ENCODE measurements around the gene EDARADD. TPM values are rescaled to one million over a fixed set of nuclear protein-coding genes. Genes with fewer than 3 reads are reported as not detected.

The EDARADD gene
- total RNA-seq, 1 experiment from 2014 or later = 0.91 TPM

DNA sequence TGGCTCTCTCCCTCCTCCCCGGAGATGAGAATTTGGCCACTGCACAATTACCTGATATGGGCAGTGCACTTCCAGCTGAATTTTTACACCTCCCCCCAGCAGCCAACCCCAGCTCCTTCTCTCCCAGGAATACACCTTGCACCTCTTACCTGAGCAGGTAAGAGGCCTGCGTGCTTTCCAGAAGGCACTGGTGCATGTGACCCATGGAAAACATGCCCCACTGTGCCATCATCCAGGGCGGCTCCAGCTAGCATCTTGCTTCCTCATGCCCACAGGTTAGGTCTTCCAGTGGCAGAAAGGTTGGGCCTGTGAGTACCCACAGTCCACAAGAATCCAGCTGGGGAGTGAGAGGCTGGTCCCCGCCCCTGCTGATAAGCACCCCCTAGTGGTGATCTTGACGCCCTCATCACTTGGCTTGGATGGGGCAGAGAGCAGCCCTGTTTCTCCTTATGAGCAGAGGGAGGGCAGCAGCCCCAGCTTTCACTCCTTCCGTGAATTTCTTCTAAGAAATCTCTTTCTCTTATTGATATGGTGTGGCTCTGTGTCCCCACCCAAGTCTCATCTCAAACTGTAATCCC is 57.8 kb downstream of the EDARADD start:
- TF ChIP-seq, protein P1, sequence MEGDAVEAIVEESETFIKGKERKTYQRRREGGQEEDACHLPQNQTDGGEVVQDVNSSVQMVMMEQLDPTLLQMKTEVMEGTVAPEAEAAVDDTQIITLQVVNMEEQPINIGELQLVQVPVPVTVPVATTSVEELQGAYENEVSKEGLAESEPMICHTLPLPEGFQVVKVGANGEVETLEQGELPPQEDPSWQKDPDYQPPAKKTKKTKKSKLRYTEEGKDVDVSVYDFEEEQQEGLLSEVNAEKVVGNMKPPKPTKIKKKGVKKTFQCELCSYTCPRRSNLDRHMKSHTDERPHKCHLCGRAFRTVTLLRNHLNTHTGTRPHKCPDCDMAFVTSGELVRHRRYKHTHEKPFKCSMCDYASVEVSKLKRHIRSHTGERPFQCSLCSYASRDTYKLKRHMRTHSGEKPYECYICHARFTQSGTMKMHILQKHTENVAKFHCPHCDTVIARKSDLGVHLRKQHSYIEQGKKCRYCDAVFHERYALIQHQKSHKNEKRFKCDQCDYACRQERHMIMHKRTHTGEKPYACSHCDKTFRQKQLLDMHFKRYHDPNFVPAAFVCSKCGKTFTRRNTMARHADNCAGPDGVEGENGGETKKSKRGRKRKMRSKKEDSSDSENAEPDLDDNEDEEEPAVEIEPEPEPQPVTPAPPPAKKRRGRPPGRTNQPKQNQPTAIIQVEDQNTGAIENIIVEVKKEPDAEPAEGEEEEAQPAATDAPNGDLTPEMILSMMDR (conservative IDR thresholded peaks at IDR 0.05; ENCODE audit: low read depth, low read length) = peak; percentile 49
- TF ChIP-seq EZH2 (IDR thresholded peaks at IDR 0.05; ENCODE audit: low read length, unreplicated experiment) = no peak
- Histone ChIP-seq H3K4me1 (ENCODE audit: insufficient read depth, low read length) (no peaks in the 10 kb centered on the region), H3K4me2 (ENCODE audit: low read length) (no peak overlapping the region), H3K27ac (ENCODE audit: low read length) (no peak overlapping the region), H3K4me3 (ENCODE audit: low read length) (no peak overlapping the region), H2AFZ (ENCODE audit: low read length) (no peak overlapping the region), H3K9me3 (ENCODE audit: low read length) (no peaks in the 10 kb centered on the region), H3K27me3 (ENCODE audit: low read length) (no peaks in the 10 kb centered on the region), H3K36me3 (ENCODE audit: low read depth, low read length) (no peaks in the 10 kb centered on the region), H3F3A (ENCODE audit: low read length, unreplicated experiment) (no peaks in the 10 kb centered on the region), H4K20me1 (ENCODE audit: low read length) (no peaks in the 10 kb centered on the region), H3K79me2 (ENCODE audit: low read length) (no peaks in the 10 kb centered on the region), H3K9ac (ENCODE audit: low read length) (no peak overlapping the region), H3K9me2 (replicated peaks; ENCODE audit: low read length) (no peaks in the 10 kb centered on the region)
- intact Hi-C loops (cut with micrococcal nuclease) = no loop called here
- ATAC-seq (no peak), DNase-seq (peak; percentile 13)
- no TSS peak for BruUV-seq (replicated peaks)
- ChIA-PET POLR2A (ENCODE audit: unreplicated experiment) (no interaction called here), CTCF (no interaction called here)

GRCh38 chr1:236455243-236455642 is 61.2 kb downstream of the EDARADD start:
- Histone ChIP-seq H4K20me1 (ENCODE audit: low read length) (no peaks in the 10 kb centered on the region), H3K9me3 (ENCODE audit: low read length) (no peaks in the 10 kb centered on the region), H3K36me3 (ENCODE audit: low read depth, low read length) (no peaks in the 10 kb centered on the region), H3K27ac (ENCODE audit: low read length) (no peak overlapping the region), H3K79me2 (ENCODE audit: low read length) (no peaks in the 10 kb centered on the region), H3F3A (ENCODE audit: low read length, unreplicated experiment) (no peaks in the 10 kb centered on the region), H3K4me1 (ENCODE audit: insufficient read depth, low read length) (no peaks in the 10 kb centered on the region), H3K4me3 (ENCODE audit: low read length) (no peak overlapping the region), H3K4me2 (ENCODE audit: low read length) (no peak overlapping the region), H3K9ac (ENCODE audit: low read length) (no peak overlapping the region), H3K27me3 (ENCODE audit: low read length) (no peaks in the 10 kb centered on the region), H3K9me2 (replicated peaks; ENCODE audit: low read length) (no peaks in the 10 kb centered on the region), H2AFZ (ENCODE audit: low read length) (no peak overlapping the region)
- no TSS peak for BruUV-seq (replicated peaks)
- ATAC-seq (no peak), DNase-seq (no peak)
- POLR2A ChIA-PET (ENCODE audit: unreplicated experiment) = no interaction called here
- TF ChIP-seq EZH2 (IDR thresholded peaks at IDR 0.05; ENCODE audit: low read length, unreplicated experiment) = no peak
- TF ChIP-seq, protein P1 (conservative IDR thresholded peaks at IDR 0.05; ENCODE audit: low read depth, low read length) = no peak
- no peak for TF ChIP-seq EZH2phosphoT487 (IDR thresholded peaks at IDR 0.05; ENCODE audit: borderline replicate concordance, low read length)
- intact Hi-C loops (cut with micrococcal nuclease) = no loop called here
- CTCF ChIA-PET = no interaction called here

DNA sequence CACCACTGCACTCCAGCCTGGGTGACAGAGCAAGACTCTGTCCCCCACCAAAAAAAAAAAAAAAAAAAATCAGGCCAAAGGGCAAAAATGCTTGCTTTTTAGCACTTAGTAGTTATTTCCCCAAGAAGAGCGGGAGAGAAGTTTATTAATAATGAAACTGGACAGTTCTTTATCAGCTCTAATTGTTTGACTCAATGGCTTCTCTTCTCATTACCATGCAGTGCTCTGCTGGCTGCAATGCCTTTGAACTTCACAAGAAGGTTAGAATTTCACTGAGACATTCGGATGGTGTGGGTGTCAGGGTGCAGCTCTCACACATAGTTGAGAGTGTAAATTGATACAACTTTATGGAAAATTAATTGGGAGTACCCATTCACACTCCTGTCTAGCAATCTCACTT is 63.7 kb downstream of the EDARADD start:
- Histone ChIP-seq H3K4me3 (ENCODE audit: low read length) (no peak overlapping the region), H3K9me2 (replicated peaks; ENCODE audit: low read length) (no peaks in the 10 kb centered on the region), H3K4me1 (ENCODE audit: insufficient read depth, low read length) (no peaks in the 10 kb centered on the region), H4K20me1 (ENCODE audit: low read length) (no peaks in the 10 kb centered on the region), H3F3A (ENCODE audit: low read length, unreplicated experiment) (no peaks in the 10 kb centered on the region), H3K27me3 (ENCODE audit: low read length) (peaks cover 7% of the 10 kb centered on the region), H3K36me3 (ENCODE audit: low read depth, low read length) (no peaks in the 10 kb centered on the region), H3K27ac (ENCODE audit: low read length) (no peak overlapping the region), H3K79me2 (ENCODE audit: low read length) (no peaks in the 10 kb centered on the region), H3K9ac (ENCODE audit: low read length) (no peak overlapping the region), H3K4me2 (ENCODE audit: low read length) (no peak overlapping the region), H2AFZ (ENCODE audit: low read length) (no peak overlapping the region), H3K9me3 (ENCODE audit: low read length) (no peaks in the 10 kb centered on the region)
- TF ChIP-seq EZH2phosphoT487 (IDR thresholded peaks at IDR 0.05; ENCODE audit: borderline replicate concordance, low read length) (no peak), EZH2 (IDR thresholded peaks at IDR 0.05; ENCODE audit: low read length, unreplicated experiment) (no peak)
- TF ChIP-seq, protein P1 (conservative IDR thresholded peaks at IDR 0.05; ENCODE audit: low read depth, low read length) = no peak
- no TSS peak for BruUV-seq (replicated peaks)
- ChIA-PET POLR2A (ENCODE audit: unreplicated experiment) (no interaction called here), CTCF (no interaction called here)
- no peak for ATAC-seq
- no peak for DNase-seq
- intact Hi-C loops (cut with micrococcal nuclease) = no loop called here

Data from PC-3 (cell line).